Erythroblast (primary cell): Measurements from ENCODE around the gene SYCN.

Source experiments
- GATA1 ChIP-seq: IDR thresholded peaks from 2 replicates; pipeline ENCODE4 v1.6.1; 2011; ENCODE audit warnings: low read depth, mild to moderate bottlenecking, control low read depth, low read length, moderate library complexity
- POLR2A ChIP-seq: IDR thresholded peaks from 2 replicates; pipeline ENCODE4 v1.6.1; 2011; ENCODE audit warnings: mild to moderate bottlenecking, low read length

GRCh38 chr19:39208175-39208795, 4.2 kb upstream of the SYCN start:
- TF ChIP-seq POLR2A (no peak), GATA1 (no peak)
